ENCODE results near the gene FAM53A.

The FAM53A gene

DNA sequence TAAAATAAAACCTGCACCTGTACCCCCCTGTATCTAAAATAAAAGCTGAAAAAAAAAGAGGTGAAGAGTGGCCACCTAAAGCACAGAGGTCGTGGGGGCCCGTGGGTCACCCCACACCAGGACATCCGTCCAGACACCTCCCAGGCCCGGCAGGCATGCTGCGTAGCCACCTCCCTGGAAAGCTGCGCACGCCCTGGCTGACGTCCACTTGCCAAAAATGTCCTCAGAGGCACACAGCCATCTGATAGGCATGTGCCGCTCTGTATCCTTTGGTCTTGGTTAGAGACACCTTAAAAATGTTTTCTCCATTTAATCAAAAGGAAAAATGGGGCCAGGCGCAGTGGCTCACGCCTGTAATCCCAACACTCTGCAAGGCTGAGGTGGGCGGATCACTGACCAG lies 17.7 kb downstream of the FAM53A start (continued):
- TF ChIP-seq, protein P1, sequence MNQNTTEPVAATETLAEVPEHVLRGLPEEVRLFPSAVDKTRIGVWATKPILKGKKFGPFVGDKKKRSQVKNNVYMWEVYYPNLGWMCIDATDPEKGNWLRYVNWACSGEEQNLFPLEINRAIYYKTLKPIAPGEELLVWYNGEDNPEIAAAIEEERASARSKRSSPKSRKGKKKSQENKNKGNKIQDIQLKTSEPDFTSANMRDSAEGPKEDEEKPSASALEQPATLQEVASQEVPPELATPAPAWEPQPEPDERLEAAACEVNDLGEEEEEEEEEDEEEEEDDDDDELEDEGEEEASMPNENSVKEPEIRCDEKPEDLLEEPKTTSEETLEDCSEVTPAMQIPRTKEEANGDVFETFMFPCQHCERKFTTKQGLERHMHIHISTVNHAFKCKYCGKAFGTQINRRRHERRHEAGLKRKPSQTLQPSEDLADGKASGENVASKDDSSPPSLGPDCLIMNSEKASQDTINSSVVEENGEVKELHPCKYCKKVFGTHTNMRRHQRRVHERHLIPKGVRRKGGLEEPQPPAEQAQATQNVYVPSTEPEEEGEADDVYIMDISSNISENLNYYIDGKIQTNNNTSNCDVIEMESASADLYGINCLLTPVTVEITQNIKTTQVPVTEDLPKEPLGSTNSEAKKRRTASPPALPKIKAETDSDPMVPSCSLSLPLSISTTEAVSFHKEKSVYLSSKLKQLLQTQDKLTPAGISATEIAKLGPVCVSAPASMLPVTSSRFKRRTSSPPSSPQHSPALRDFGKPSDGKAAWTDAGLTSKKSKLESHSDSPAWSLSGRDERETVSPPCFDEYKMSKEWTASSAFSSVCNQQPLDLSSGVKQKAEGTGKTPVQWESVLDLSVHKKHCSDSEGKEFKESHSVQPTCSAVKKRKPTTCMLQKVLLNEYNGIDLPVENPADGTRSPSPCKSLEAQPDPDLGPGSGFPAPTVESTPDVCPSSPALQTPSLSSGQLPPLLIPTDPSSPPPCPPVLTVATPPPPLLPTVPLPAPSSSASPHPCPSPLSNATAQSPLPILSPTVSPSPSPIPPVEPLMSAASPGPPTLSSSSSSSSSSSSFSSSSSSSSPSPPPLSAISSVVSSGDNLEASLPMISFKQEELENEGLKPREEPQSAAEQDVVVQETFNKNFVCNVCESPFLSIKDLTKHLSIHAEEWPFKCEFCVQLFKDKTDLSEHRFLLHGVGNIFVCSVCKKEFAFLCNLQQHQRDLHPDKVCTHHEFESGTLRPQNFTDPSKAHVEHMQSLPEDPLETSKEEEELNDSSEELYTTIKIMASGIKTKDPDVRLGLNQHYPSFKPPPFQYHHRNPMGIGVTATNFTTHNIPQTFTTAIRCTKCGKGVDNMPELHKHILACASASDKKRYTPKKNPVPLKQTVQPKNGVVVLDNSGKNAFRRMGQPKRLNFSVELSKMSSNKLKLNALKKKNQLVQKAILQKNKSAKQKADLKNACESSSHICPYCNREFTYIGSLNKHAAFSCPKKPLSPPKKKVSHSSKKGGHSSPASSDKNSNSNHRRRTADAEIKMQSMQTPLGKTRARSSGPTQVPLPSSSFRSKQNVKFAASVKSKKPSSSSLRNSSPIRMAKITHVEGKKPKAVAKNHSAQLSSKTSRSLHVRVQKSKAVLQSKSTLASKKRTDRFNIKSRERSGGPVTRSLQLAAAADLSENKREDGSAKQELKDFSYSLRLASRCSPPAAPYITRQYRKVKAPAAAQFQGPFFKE (tag by site-specific recombination; IDR thresholded peaks at IDR 0.05; ENCODE audit: borderline replicate concordance): no peak
- no peak for TF ChIP-seq ZNF391 (tag by site-specific recombination; IDR thresholded peaks at IDR 0.05; ENCODE audit: borderline replicate concordance, low read depth)

DNA sequence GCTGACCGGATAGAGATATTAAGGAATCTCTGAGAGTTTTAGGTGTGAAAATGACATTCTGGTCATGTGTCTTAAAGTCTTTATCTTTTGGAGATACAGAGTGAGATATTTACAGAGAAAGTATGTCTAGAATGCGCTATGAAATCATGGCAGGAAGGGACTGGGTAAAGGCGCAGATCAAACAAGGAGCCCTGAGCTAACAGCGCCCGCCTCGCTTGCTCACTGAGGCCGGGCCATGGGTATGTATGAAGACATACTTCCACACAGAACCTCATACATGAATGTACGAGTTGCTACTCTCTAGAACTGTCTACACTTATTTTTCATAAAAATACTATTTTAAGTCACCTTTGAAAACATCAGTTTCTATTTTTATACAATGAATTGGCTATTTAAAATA lies 20.0 kb downstream of the FAM53A start:
- Histone ChIP-seq H3K4me1 (ENCODE audit: control insufficient read depth, insufficient read depth, low read length) (no peaks in the 10 kb centered on the region), H3K36me3 (ENCODE audit: control insufficient read depth in 2 of 2, insufficient read depth in 1 of 2, low read length in 2 of 2) (no peaks in the 10 kb centered on the region), H3K4me3 (ENCODE audit: low read depth, low read length) (no peak overlapping the region), H3K27ac (ENCODE audit: extremely low read depth, low read depth, low read length) (no peak overlapping the region), H3K9me3 (ENCODE audit: control insufficient read depth, insufficient read depth, low read depth, low read length) (no peaks in the 10 kb centered on the region)
- CTCF ChIA-PET: no interaction called here
- POLR2A ChIA-PET: no interaction called here
- TF ChIP-seq, protein P2, sequence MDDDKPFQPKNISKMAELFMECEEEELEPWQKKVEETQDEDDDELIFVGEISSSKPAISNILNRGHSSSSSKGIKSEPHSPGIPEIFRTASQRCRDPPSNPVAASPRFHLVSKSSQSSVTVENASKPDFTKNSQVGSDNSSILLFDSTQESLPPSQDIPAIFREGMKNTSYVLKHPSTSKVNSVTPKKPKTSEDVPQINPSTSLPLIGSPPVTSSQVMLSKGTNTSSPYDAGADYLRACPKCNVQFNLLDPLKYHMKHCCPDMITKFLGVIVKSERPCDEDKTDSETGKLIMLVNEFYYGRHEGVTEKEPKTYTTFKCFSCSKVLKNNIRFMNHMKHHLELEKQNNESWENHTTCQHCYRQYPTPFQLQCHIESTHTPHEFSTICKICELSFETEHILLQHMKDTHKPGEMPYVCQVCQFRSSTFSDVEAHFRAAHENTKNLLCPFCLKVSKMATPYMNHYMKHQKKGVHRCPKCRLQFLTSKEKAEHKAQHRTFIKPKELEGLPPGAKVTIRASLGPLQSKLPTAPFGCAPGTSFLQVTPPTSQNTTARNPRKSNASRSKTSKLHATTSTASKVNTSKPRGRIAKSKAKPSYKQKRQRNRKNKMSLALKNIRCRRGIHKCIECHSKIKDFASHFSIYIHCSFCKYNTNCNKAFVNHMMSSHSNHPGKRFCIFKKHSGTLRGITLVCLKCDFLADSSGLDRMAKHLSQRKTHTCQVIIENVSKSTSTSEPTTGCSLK (tag by site-specific recombination; IDR thresholded peaks at IDR 0.05): no peak
- TF ChIP-seq, protein P3, sequence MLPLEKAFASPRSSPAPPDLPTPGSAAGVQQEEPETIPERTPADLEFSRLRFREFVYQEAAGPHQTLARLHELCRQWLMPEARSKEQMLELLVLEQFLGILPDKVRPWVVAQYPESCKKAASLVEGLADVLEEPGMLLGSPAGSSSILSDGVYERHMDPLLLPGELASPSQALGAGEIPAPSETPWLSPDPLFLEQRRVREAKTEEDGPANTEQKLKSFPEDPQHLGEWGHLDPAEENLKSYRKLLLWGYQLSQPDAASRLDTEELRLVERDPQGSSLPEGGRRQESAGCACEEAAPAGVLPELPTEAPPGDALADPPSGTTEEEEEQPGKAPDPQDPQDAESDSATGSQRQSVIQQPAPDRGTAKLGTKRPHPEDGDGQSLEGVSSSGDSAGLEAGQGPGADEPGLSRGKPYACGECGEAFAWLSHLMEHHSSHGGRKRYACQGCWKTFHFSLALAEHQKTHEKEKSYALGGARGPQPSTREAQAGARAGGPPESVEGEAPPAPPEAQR (tag by site-specific recombination; IDR thresholded peaks at IDR 0.05): no peak
- no peak for TF ChIP-seq ZNF121 (tag by site-specific recombination; IDR thresholded peaks at IDR 0.05)
- TF ChIP-seq ZNF292 (tag by site-specific recombination; IDR thresholded peaks at IDR 0.05; ENCODE audit: borderline replicate concordance, low read depth): no peak

DNA sequence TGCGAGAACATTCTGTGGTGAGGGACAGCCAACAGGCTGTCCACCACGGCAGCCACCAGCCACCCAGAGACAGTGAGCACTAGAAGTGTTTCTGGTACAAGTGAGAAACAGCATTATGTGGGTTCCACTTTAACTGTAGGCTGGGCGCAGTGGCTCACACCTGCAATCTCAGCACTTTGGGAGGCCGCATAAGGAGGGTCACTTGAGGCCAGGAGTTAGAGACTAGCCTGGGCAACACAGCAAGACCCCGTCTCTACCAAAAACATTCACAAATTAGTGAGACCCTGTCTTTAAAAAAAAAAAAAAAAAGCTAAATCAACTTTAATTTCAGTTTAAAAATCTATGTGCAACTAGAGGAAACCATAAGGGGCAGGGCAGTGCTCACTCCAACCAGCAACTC lies 20.6 kb downstream of the FAM53A start:
- CTCF ChIA-PET: no interaction called here
- H3K36me3 ChIP-seq (ENCODE audit: control insufficient read depth in 2 of 2, insufficient read depth in 1 of 2, low read length in 2 of 2): no peaks in the 10 kb centered on the region
- H3K4me1 ChIP-seq (ENCODE audit: control insufficient read depth, insufficient read depth, low read length): no peaks in the 10 kb centered on the region
- H3K27ac ChIP-seq (ENCODE audit: extremely low read depth, low read depth, low read length): no peak overlapping the region
- H3K9me3 ChIP-seq (ENCODE audit: control insufficient read depth, insufficient read depth, low read depth, low read length): no peaks in the 10 kb centered on the region
- POLR2A ChIA-PET: no interaction called here
- no peak overlapping the region for H3K4me3 ChIP-seq (ENCODE audit: low read depth, low read length)
- no peak for TF ChIP-seq ZNF266 (tag by site-specific recombination; IDR thresholded peaks at IDR 0.05; ENCODE audit: low read depth)
- no peak for TF ChIP-seq ZNF433 (tag by site-specific recombination; IDR thresholded peaks at IDR 0.05; ENCODE audit: low read depth)
- no peak for TF ChIP-seq ZIC2 (tag by site-specific recombination; IDR thresholded peaks at IDR 0.05)
- TF ChIP-seq ZNF350 (tag by site-specific recombination; IDR thresholded peaks at IDR 0.05): no peak
- no peak for TF ChIP-seq ZNF792 (tag by site-specific recombination; IDR thresholded peaks at IDR 0.05)
- TF ChIP-seq, protein P2 (tag by site-specific recombination; IDR thresholded peaks at IDR 0.05): no peak
- TF ChIP-seq ZNF10 (tag by site-specific recombination; IDR thresholded peaks at IDR 0.05): no peak
- no peak for TF ChIP-seq ZNF626 (tag by site-specific recombination; IDR thresholded peaks at IDR 0.05)
- no peak for TF ChIP-seq ZNF529 (tag by site-specific recombination; IDR thresholded peaks at IDR 0.05; ENCODE audit: insufficient replicate concordance)
- TF ChIP-seq, protein P4, sequence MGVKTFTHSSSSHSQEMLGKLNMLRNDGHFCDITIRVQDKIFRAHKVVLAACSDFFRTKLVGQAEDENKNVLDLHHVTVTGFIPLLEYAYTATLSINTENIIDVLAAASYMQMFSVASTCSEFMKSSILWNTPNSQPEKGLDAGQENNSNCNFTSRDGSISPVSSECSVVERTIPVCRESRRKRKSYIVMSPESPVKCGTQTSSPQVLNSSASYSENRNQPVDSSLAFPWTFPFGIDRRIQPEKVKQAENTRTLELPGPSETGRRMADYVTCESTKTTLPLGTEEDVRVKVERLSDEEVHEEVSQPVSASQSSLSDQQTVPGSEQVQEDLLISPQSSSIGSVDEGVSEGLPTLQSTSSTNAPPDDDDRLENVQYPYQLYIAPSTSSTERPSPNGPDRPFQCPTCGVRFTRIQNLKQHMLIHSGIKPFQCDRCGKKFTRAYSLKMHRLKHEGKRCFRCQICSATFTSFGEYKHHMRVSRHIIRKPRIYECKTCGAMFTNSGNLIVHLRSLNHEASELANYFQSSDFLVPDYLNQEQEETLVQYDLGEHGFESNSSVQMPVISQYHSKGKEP (tag by site-specific recombination; IDR thresholded peaks at IDR 0.05): no peak
- TF ChIP-seq MYNN (tag by site-specific recombination; IDR thresholded peaks at IDR 0.05; ENCODE audit: borderline replicate concordance): no peak
- TF ChIP-seq TCF7L2 (IDR thresholded peaks at IDR 0.05; ENCODE audit: borderline replicate concordance, low read depth, low read length): no peak
- TF ChIP-seq ZNF558 (tag by site-specific recombination; IDR thresholded peaks at IDR 0.05): no peak
- TF ChIP-seq ZNF37A (tag by site-specific recombination; IDR thresholded peaks at IDR 0.05): no peak
- no peak for TF ChIP-seq ZNF214 (tag by site-specific recombination; IDR thresholded peaks at IDR 0.05; ENCODE audit: borderline replicate concordance)

Measured in HEK293 (cell line).